SK-N-SH treated with all-trans-retinoic acid at 6 μM for 48 hours (cell line): ENCODE results near the gene TGFB2.

ENCODE experiments used
- ATAC-seq: fragments of 200-7000 bp; cut with Tn5 transposase; 3 replicates; pipeline ENCODE4 v1.9.1; 2020; ENCODE audit warnings: mild to moderate bottlenecking, moderate library complexity
- ARNTL ChIP-seq: fragments of 450-650 bp; formaldehyde crosslinking; IDR thresholded peaks from 2 replicates; pipeline ENCODE4 v1.5.0; 2020; ENCODE audit warnings: low read depth, mild to moderate bottlenecking, moderate library complexity, borderline replicate concordance
- BACH2 ChIP-seq: fragments of 250-450 bp; sonication (Bioruptor Pico); IDR thresholded peaks from 2 replicates; pipeline ENCODE4 v1.9.0; 2021; ENCODE audit warnings: mild to moderate bottlenecking, borderline replicate concordance
- CREB5 ChIP-seq: fragments of 250-450 bp; sonication (Bioruptor Pico); IDR thresholded peaks from 2 replicates; pipeline ENCODE4 v1.5.1; 2020; ENCODE audit warnings: low read depth, mild to moderate bottlenecking, moderate library complexity
- CSDC2 ChIP-seq: fragments of 250-450 bp; sonication (Bioruptor Pico); IDR thresholded peaks from 2 replicates; pipeline ENCODE4 v1.5.0; 2020; ENCODE audit warnings: mild to moderate bottlenecking, moderate library complexity
- CSRNP3 ChIP-seq: fragments of 250-450 bp; sonication (Bioruptor Pico); IDR thresholded peaks from 2 replicates; pipeline ENCODE4 v1.5.1; 2021; ENCODE audit warnings: mild to moderate bottlenecking, moderate library complexity
- ESRRG ChIP-seq: fragments of 250-450 bp; sonication (Bioruptor Pico); IDR thresholded peaks from 2 replicates; pipeline ENCODE4 v1.6.1; 2021; ENCODE audit warnings: mild to moderate bottlenecking
- GLIS3 ChIP-seq: fragments of 250-450 bp; sonication (Bioruptor Pico); IDR thresholded peaks from 2 replicates; pipeline ENCODE4 v1.5.0; 2020; ENCODE audit warnings: mild to moderate bottlenecking, moderate library complexity
- ISL1 ChIP-seq: fragments of 250-450 bp; sonication (Bioruptor Pico); IDR thresholded peaks from 2 replicates; pipeline ENCODE4 v2.1.2; 2022; ENCODE audit warnings: mild to moderate bottlenecking, moderate library complexity
- OSR1 ChIP-seq: fragments of 250-450 bp; sonication (Bioruptor Pico); IDR thresholded peaks from 2 replicates; pipeline ENCODE4 v1.8.0; 2022; ENCODE audit warnings: moderate library complexity, mild to moderate bottlenecking, inconsistent platforms
- POU6F1 ChIP-seq: fragments of 250-450 bp; sonication (Bioruptor Pico); IDR thresholded peaks from 2 replicates; pipeline ENCODE4 v1.8.0; 2021; ENCODE audit warnings: low read depth, mild to moderate bottlenecking, moderate library complexity, borderline replicate concordance
- PPARA ChIP-seq: fragments of 250-450 bp; sonication (Bioruptor Pico); IDR thresholded peaks from 2 replicates; pipeline ENCODE4 v1.5.0; 2020; ENCODE audit warnings: mild to moderate bottlenecking, borderline replicate concordance
- RARB ChIP-seq: fragments of 250-450 bp; sonication (Bioruptor Pico); IDR thresholded peaks from 2 replicates; pipeline ENCODE4 v1.8.0; 2021; ENCODE audit warnings: mild to moderate bottlenecking, moderate library complexity
- SNAI2 ChIP-seq: fragments of 250-450 bp; sonication (Bioruptor Pico); IDR thresholded peaks from 2 replicates; pipeline ENCODE4 v1.5.0; 2020; ENCODE audit warnings: mild to moderate bottlenecking, moderate library complexity
- TCF4 ChIP-seq: fragments of 250-450 bp; sonication (Bioruptor Pico); IDR thresholded peaks from 2 replicates; pipeline ENCODE4 v1.8.0; 2021; ENCODE audit warnings: mild to moderate bottlenecking, moderate library complexity, borderline replicate concordance
- TSHZ2 ChIP-seq: fragments of 250-450 bp; sonication (Bioruptor Pico); IDR thresholded peaks from 2 replicates; pipeline ENCODE4 v1.5.0; 2020; ENCODE audit warnings: mild to moderate bottlenecking, moderate library complexity
- ZFP3 ChIP-seq: fragments of 250-450 bp; sonication (Bioruptor Pico); IDR thresholded peaks from 2 replicates; pipeline ENCODE4 v1.5.0; 2020; ENCODE audit warnings: mild to moderate bottlenecking, moderate library complexity
- ZFP30 ChIP-seq: fragments of 450-650 bp; formaldehyde crosslinking; IDR thresholded peaks from 2 replicates; pipeline ENCODE4 v1.5.0; 2022; ENCODE audit warnings: mild to moderate bottlenecking, moderate library complexity
- ZNF565 ChIP-seq: fragments of 450-650 bp; formaldehyde crosslinking; conservative IDR thresholded peaks from 2 replicates; pipeline ENCODE4 v1.5.0; 2020; ENCODE audit warnings: low read depth, mild to moderate bottlenecking, moderate library complexity
- ZNF8 ChIP-seq: fragments of 450-650 bp; formaldehyde crosslinking; IDR thresholded peaks from 2 replicates; pipeline ENCODE4 v1.5.0; 2020; ENCODE audit warnings: mild to moderate bottlenecking, moderate library complexity

The TGFB2 gene

GRCh38 chr1:218444173-218444572 is 99.0 kb downstream of the TGFB2 start:
- TF ChIP-seq OSR1 (CRISPR knock-in tag) (no peak), ARNTL (CRISPR knock-in tag) (no peak), TSHZ2 (CRISPR knock-in tag) (no peak), SNAI2 (CRISPR knock-in tag) (no peak), BACH2 (CRISPR knock-in tag) (no peak), PPARA (CRISPR knock-in tag) (no peak), ZFP30 (CRISPR knock-in tag) (no peak), ZNF565 (CRISPR knock-in tag) (no peak), CREB5 (CRISPR knock-in tag) (no peak), GLIS3 (no peak)
- no peak for ATAC-seq

GRCh38 chr1:218444588-218444987 is 99.5 kb downstream of the TGFB2 start:
- TF ChIP-seq CREB5 (CRISPR knock-in tag) (no peak), ZFP3 (CRISPR knock-in tag) (no peak), RARB (CRISPR knock-in tag) (no peak), ARNTL (CRISPR knock-in tag) (no peak), PPARA (CRISPR knock-in tag) (no peak), ISL1 (CRISPR knock-in tag) (no peak), ZFP30 (CRISPR knock-in tag) (no peak), POU6F1 (CRISPR knock-in tag) (no peak), TCF4 (CRISPR knock-in tag) (no peak), OSR1 (CRISPR knock-in tag) (no peak), ZNF8 (CRISPR knock-in tag) (no peak)
- TF ChIP-seq, all 23 proteins: peak for 0
- peak; percentile 24; the same call in 1 of the 3 replicates for ATAC-seq

GRCh38 chr1:218447010-218447689 is 102.0 kb downstream of the TGFB2 start:
- TF ChIP-seq TSHZ2 (CRISPR knock-in tag) (no peak), ZNF565 (CRISPR knock-in tag) (no peak), CSRNP3 (CRISPR knock-in tag) (no peak), GLIS3 (no peak), BACH2 (CRISPR knock-in tag) (no peak), ISL1 (CRISPR knock-in tag) (no peak), OSR1 (CRISPR knock-in tag) (no peak), ARNTL (CRISPR knock-in tag) (no peak), CSDC2 (no peak), ESRRG (CRISPR knock-in tag) (no peak)
- ATAC-seq, result no peak
